SK-N-SH treated with all-trans-retinoic acid at 6 μM for 48 hours (cell line): ENCODE measurements around the gene UNC13C.

ENCODE experiments used
- ATAC-seq: fragments of 200-7000 bp; cut with Tn5 transposase; 3 replicates; pipeline ENCODE4 v1.9.1; 2020; ENCODE audit warnings: mild to moderate bottlenecking, moderate library complexity
- ARNTL ChIP-seq: fragments of 450-650 bp; formaldehyde crosslinking; IDR thresholded peaks from 2 replicates; pipeline ENCODE4 v1.5.0; 2020; ENCODE audit warnings: low read depth, mild to moderate bottlenecking, moderate library complexity, borderline replicate concordance
- CSDC2 ChIP-seq: fragments of 250-450 bp; sonication (Bioruptor Pico); IDR thresholded peaks from 2 replicates; pipeline ENCODE4 v1.5.0; 2020; ENCODE audit warnings: mild to moderate bottlenecking, moderate library complexity
- ESRRG ChIP-seq: fragments of 250-450 bp; sonication (Bioruptor Pico); IDR thresholded peaks from 2 replicates; pipeline ENCODE4 v1.6.1; 2021; ENCODE audit warnings: mild to moderate bottlenecking
- GLIS3 ChIP-seq: fragments of 250-450 bp; sonication (Bioruptor Pico); IDR thresholded peaks from 2 replicates; pipeline ENCODE4 v1.5.0; 2020; ENCODE audit warnings: mild to moderate bottlenecking, moderate library complexity
- ISL1 ChIP-seq: fragments of 250-450 bp; sonication (Bioruptor Pico); IDR thresholded peaks from 2 replicates; pipeline ENCODE4 v2.1.2; 2022; ENCODE audit warnings: mild to moderate bottlenecking, moderate library complexity
- OSR1 ChIP-seq: fragments of 250-450 bp; sonication (Bioruptor Pico); IDR thresholded peaks from 2 replicates; pipeline ENCODE4 v1.8.0; 2022; ENCODE audit warnings: moderate library complexity, mild to moderate bottlenecking, inconsistent platforms
- PPARA ChIP-seq: fragments of 250-450 bp; sonication (Bioruptor Pico); IDR thresholded peaks from 2 replicates; pipeline ENCODE4 v1.5.0; 2020; ENCODE audit warnings: mild to moderate bottlenecking, borderline replicate concordance
- RARB ChIP-seq: fragments of 250-450 bp; sonication (Bioruptor Pico); IDR thresholded peaks from 2 replicates; pipeline ENCODE4 v1.8.0; 2021; ENCODE audit warnings: mild to moderate bottlenecking, moderate library complexity
- SNAI2 ChIP-seq: fragments of 250-450 bp; sonication (Bioruptor Pico); IDR thresholded peaks from 2 replicates; pipeline ENCODE4 v1.5.0; 2020; ENCODE audit warnings: mild to moderate bottlenecking, moderate library complexity
- TCF4 ChIP-seq: fragments of 250-450 bp; sonication (Bioruptor Pico); IDR thresholded peaks from 2 replicates; pipeline ENCODE4 v1.8.0; 2021; ENCODE audit warnings: mild to moderate bottlenecking, moderate library complexity, borderline replicate concordance
- TOX ChIP-seq: fragments of 250-450 bp; sonication (Bioruptor Pico); IDR thresholded peaks from 2 replicates; pipeline ENCODE4 v1.8.0; 2021; ENCODE audit warnings: mild to moderate bottlenecking, moderate library complexity, borderline replicate concordance
- ZC3H10 ChIP-seq: fragments of 250-450 bp; sonication (Bioruptor Pico); IDR thresholded peaks from 2 replicates; pipeline ENCODE4 v1.5.1; 2021; ENCODE audit warnings: mild to moderate bottlenecking, moderate library complexity
- ZFP3 ChIP-seq: fragments of 250-450 bp; sonication (Bioruptor Pico); IDR thresholded peaks from 2 replicates; pipeline ENCODE4 v1.5.0; 2020; ENCODE audit warnings: mild to moderate bottlenecking, moderate library complexity
- ZFP30 ChIP-seq: fragments of 450-650 bp; formaldehyde crosslinking; IDR thresholded peaks from 2 replicates; pipeline ENCODE4 v1.5.0; 2022; ENCODE audit warnings: mild to moderate bottlenecking, moderate library complexity
- ZNF565 ChIP-seq: fragments of 450-650 bp; formaldehyde crosslinking; conservative IDR thresholded peaks from 2 replicates; pipeline ENCODE4 v1.5.0; 2020; ENCODE audit warnings: low read depth, mild to moderate bottlenecking, moderate library complexity
- ZNF70 ChIP-seq: fragments of 450-650 bp; formaldehyde crosslinking; IDR thresholded peaks from 2 replicates; pipeline ENCODE4 v1.5.0; 2020; ENCODE audit warnings: mild to moderate bottlenecking, moderate library complexity
- ZNF8 ChIP-seq: fragments of 450-650 bp; formaldehyde crosslinking; IDR thresholded peaks from 2 replicates; pipeline ENCODE4 v1.5.0; 2020; ENCODE audit warnings: mild to moderate bottlenecking, moderate library complexity
- TF ChIP-seq, protein P1 (sequence below): fragments of 250-450 bp; sonication (Bioruptor Pico); IDR thresholded peaks from 2 replicates; pipeline ENCODE4 v1.8.0; 2020; ENCODE audit warnings: mild to moderate bottlenecking, moderate library complexity, borderline replicate concordance
- TF ChIP-seq, protein P2 (sequence below): fragments of 250-450 bp; sonication (Bioruptor Pico); IDR thresholded peaks from 2 replicates; pipeline ENCODE4 v1.5.1; 2020; ENCODE audit warnings: low read depth, mild to moderate bottlenecking, moderate library complexity
- TF ChIP-seq, protein P3 (sequence below): fragments of 250-450 bp; sonication (Bioruptor Pico); IDR thresholded peaks from 2 replicates; pipeline ENCODE4 v1.5.0; 2020; ENCODE audit warnings: mild to moderate bottlenecking, moderate library complexity
- TF ChIP-seq, protein P4 (sequence below): fragments of 250-450 bp; sonication (Bioruptor Pico); IDR thresholded peaks from 2 replicates; pipeline ENCODE4 v1.5.1; 2021; ENCODE audit warnings: mild to moderate bottlenecking, moderate library complexity

The UNC13C gene

DNA sequence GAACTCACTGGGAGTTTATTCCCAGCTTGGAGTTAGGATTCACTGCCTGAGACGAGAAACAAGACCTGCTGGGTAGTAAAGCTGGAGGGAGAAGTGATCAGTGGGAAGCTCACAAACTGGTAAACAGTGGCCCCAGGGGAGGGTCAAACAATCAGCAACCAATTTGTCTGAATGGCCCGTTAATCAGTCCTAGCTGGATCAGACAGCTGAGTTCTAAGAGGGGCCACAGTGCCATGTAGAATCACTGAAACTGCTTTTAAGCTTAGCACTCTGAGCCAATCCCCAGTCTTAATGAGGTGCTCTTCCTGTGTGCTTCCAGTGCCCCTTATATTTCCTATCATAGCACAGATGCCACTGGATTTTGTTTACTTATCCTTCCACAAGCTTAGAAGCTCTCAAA lies 626.8 kb downstream of the UNC13C start:
- ATAC-seq: no peak
- TF ChIP-seq, protein P1, sequence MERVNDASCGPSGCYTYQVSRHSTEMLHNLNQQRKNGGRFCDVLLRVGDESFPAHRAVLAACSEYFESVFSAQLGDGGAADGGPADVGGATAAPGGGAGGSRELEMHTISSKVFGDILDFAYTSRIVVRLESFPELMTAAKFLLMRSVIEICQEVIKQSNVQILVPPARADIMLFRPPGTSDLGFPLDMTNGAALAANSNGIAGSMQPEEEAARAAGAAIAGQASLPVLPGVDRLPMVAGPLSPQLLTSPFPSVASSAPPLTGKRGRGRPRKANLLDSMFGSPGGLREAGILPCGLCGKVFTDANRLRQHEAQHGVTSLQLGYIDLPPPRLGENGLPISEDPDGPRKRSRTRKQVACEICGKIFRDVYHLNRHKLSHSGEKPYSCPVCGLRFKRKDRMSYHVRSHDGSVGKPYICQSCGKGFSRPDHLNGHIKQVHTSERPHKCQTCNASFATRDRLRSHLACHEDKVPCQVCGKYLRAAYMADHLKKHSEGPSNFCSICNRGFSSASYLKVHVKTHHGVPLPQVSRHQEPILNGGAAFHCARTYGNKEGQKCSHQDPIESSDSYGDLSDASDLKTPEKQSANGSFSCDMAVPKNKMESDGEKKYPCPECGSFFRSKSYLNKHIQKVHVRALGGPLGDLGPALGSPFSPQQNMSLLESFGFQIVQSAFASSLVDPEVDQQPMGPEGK (CRISPR knock-in tag): no peak
- TF ChIP-seq TOX (CRISPR knock-in tag) (no peak), ZNF8 (CRISPR knock-in tag) (no peak), ARNTL (CRISPR knock-in tag) (no peak), ZNF70 (CRISPR knock-in tag) (no peak), ZC3H10 (no peak), GLIS3 (CRISPR knock-in tag) (no peak), ZFP3 (no peak), CSDC2 (no peak), PPARA (CRISPR knock-in tag) (no peak), RARB (no peak), ZFP30 (CRISPR knock-in tag) (no peak), OSR1 (no peak), SNAI2 (CRISPR knock-in tag) (no peak), ISL1 (CRISPR knock-in tag) (no peak), ZNF565 (CRISPR knock-in tag) (no peak), TCF4 (CRISPR knock-in tag) (no peak)
- TF ChIP-seq, protein P2, sequence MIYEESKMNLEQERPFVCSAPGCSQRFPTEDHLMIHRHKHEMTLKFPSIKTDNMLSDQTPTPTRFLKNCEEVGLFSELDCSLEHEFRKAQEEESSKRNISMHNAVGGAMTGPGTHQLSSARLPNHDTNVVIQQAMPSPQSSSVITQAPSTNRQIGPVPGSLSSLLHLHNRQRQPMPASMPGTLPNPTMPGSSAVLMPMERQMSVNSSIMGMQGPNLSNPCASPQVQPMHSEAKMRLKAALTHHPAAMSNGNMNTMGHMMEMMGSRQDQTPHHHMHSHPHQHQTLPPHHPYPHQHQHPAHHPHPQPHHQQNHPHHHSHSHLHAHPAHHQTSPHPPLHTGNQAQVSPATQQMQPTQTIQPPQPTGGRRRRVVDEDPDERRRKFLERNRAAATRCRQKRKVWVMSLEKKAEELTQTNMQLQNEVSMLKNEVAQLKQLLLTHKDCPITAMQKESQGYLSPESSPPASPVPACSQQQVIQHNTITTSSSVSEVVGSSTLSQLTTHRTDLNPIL: no peak
- TF ChIP-seq, protein P3, sequence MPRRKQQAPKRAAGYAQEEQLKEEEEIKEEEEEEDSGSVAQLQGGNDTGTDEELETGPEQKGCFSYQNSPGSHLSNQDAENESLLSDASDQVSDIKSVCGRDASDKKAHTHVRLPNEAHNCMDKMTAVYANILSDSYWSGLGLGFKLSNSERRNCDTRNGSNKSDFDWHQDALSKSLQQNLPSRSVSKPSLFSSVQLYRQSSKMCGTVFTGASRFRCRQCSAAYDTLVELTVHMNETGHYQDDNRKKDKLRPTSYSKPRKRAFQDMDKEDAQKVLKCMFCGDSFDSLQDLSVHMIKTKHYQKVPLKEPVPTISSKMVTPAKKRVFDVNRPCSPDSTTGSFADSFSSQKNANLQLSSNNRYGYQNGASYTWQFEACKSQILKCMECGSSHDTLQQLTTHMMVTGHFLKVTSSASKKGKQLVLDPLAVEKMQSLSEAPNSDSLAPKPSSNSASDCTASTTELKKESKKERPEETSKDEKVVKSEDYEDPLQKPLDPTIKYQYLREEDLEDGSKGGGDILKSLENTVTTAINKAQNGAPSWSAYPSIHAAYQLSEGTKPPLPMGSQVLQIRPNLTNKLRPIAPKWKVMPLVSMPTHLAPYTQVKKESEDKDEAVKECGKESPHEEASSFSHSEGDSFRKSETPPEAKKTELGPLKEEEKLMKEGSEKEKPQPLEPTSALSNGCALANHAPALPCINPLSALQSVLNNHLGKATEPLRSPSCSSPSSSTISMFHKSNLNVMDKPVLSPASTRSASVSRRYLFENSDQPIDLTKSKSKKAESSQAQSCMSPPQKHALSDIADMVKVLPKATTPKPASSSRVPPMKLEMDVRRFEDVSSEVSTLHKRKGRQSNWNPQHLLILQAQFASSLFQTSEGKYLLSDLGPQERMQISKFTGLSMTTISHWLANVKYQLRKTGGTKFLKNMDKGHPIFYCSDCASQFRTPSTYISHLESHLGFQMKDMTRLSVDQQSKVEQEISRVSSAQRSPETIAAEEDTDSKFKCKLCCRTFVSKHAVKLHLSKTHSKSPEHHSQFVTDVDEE: no peak
- TF ChIP-seq, protein P4, sequence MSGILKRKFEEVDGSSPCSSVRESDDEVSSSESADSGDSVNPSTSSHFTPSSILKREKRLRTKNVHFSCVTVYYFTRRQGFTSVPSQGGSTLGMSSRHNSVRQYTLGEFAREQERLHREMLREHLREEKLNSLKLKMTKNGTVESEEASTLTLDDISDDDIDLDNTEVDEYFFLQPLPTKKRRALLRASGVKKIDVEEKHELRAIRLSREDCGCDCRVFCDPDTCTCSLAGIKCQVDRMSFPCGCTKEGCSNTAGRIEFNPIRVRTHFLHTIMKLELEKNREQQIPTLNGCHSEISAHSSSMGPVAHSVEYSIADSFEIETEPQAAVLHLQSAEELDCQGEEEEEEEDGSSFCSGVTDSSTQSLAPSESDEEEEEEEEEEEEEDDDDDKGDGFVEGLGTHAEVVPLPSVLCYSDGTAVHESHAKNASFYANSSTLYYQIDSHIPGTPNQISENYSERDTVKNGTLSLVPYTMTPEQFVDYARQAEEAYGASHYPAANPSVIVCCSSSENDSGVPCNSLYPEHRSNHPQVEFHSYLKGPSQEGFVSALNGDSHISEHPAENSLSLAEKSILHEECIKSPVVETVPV (CRISPR knock-in tag): no peak

DNA sequence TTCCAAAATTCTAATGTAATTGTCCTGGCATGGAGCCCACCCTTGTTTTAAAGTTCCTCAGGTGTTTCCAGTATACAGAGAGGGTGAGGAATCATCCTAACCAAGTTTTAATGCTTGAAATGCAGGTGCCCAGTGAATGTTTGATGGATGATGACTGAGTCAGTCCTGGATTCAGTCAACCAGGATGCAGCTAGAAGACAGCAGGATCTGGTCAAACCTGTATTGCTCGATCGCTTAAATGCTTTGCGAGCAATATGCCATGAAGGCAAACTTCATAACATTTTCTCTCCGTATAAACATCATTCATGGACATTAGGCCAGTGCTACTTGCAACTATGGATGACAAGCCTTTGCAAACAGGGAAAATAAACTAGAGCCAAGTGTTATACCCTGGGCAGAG lies 627.3 kb downstream of the UNC13C start:
- ATAC-seq: no peak
- TF ChIP-seq, protein P3: no peak
- TF ChIP-seq ZNF565 (CRISPR knock-in tag): no peak
- no peak for TF ChIP-seq ZNF70 (CRISPR knock-in tag)
- TF ChIP-seq RARB: no peak
- TF ChIP-seq ESRRG: no peak
- TF ChIP-seq, protein P4 (CRISPR knock-in tag): no peak
- TF ChIP-seq TCF4 (CRISPR knock-in tag): no peak
- TF ChIP-seq ZFP30 (CRISPR knock-in tag): no peak
- TF ChIP-seq, all 23 proteins: peak for 0
